ENCODE data around the gene PPIE.

DNA sequence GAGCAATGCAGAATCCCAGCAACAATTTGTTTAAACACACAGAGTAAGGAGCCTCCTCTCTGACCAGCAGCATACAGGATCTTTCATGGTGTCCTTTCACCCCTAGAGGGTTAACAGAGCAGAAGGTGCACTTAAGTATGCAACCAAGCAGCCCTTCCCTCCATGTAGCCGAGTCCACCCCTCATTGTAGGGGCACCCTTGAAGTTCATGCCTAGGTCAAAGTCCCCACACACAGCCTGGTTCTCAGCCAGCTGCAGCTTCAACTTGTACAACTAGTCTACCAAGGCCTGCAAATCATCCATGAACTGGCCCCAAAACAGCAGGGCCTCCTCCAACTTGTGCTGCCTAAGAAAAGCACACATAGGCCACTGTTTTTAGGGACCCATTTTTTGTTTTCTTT, 57.0 kb downstream of the PPIE start:
- TF ChIP-seq, protein P1, sequence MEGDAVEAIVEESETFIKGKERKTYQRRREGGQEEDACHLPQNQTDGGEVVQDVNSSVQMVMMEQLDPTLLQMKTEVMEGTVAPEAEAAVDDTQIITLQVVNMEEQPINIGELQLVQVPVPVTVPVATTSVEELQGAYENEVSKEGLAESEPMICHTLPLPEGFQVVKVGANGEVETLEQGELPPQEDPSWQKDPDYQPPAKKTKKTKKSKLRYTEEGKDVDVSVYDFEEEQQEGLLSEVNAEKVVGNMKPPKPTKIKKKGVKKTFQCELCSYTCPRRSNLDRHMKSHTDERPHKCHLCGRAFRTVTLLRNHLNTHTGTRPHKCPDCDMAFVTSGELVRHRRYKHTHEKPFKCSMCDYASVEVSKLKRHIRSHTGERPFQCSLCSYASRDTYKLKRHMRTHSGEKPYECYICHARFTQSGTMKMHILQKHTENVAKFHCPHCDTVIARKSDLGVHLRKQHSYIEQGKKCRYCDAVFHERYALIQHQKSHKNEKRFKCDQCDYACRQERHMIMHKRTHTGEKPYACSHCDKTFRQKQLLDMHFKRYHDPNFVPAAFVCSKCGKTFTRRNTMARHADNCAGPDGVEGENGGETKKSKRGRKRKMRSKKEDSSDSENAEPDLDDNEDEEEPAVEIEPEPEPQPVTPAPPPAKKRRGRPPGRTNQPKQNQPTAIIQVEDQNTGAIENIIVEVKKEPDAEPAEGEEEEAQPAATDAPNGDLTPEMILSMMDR (IDR thresholded peaks at IDR 0.05): no peak
- no peak for TF ChIP-seq POLR2A (IDR thresholded peaks at IDR 0.05)
